Measurements from ENCODE around the gene CGA. TPM values are rescaled to one million over a fixed set of nuclear protein-coding genes. Genes with fewer than 3 reads are reported as not detected.

CGA gene
- total RNA-seq, 2 donors from 2014 or later: not detected

- H3K27me3 ChIP-seq (replicated peaks; ENCODE audit: insufficient read depth): no peaks in the 10 kb centered on the region
- H3K9me3 ChIP-seq: no peaks in the 10 kb centered on the region
- no peak for DNase-seq (ENCODE audit: low spot score)
- H3K36me3 ChIP-seq: no peaks in the 10 kb centered on the region
- no peak for TF ChIP-seq CTCF (IDR thresholded peaks at IDR 0.05)
- no peak for ATAC-seq (ENCODE audit: insufficient number of reproducible peaks, low FRiP score, low read depth)
- H3K4me1 ChIP-seq (ENCODE audit: control insufficient read depth in 1 of 2, low read depth in 2 of 2): no peaks in the 10 kb centered on the region
- no peak overlapping the region for H3K4me3 ChIP-seq
- no peak overlapping the region for H3K27ac ChIP-seq
Measured at GRCh38 chr6:87110636-87111035, 15.7 kb upstream of the CGA start.

GRCh38 chr6:87105823-87106222 is 10.9 kb upstream of the CGA start:
- Histone ChIP-seq H3K36me3 (no peaks in the 10 kb centered on the region), H3K27ac (no peak overlapping the region), H3K9me3 (no peaks in the 10 kb centered on the region), H3K4me1 (ENCODE audit: control insufficient read depth in 1 of 2, low read depth in 2 of 2) (no peaks in the 10 kb centered on the region), H3K27me3 (replicated peaks; ENCODE audit: insufficient read depth) (no peaks in the 10 kb centered on the region), H3K4me3 (no peak overlapping the region)
- TF ChIP-seq CTCF (IDR thresholded peaks at IDR 0.05): no peak
- ATAC-seq (ENCODE audit: insufficient number of reproducible peaks, low FRiP score, low read depth): no peak
- no peak for DNase-seq (ENCODE audit: low spot score)

- ATAC-seq (ENCODE audit: insufficient number of reproducible peaks, low FRiP score, low read depth): no peak
- no peak for DNase-seq (ENCODE audit: low spot score)
- no peaks in the 10 kb centered on the region for H3K9me3 ChIP-seq
- H3K36me3 ChIP-seq: no peaks in the 10 kb centered on the region
- no peak overlapping the region for H3K27ac ChIP-seq
- no peak overlapping the region for H3K4me3 ChIP-seq
- H3K4me1 ChIP-seq (ENCODE audit: control insufficient read depth in 1 of 2, low read depth in 2 of 2): no peaks in the 10 kb centered on the region
- H3K27me3 ChIP-seq (replicated peaks; ENCODE audit: insufficient read depth): no peaks in the 10 kb centered on the region
- no peak for TF ChIP-seq CTCF (IDR thresholded peaks at IDR 0.05)
Measured at GRCh38 chr6:87104667-87105066, 9.8 kb upstream of the CGA start.

GRCh38 chr6:87103977-87104601 is 9.2 kb upstream of the CGA start:
- DNase-seq (ENCODE audit: low spot score) (no peak), ATAC-seq (ENCODE audit: insufficient number of reproducible peaks, low FRiP score, low read depth) (no peak)
- TF ChIP-seq CTCF (IDR thresholded peaks at IDR 0.05): no peak
- H3K9me3 ChIP-seq: no peaks in the 10 kb centered on the region
- no peaks in the 10 kb centered on the region for H3K36me3 ChIP-seq
- no peaks in the 10 kb centered on the region for H3K27me3 ChIP-seq (replicated peaks; ENCODE audit: insufficient read depth)
- H3K4me3 ChIP-seq: no peak overlapping the region
- no peak overlapping the region for H3K27ac ChIP-seq
- H3K4me1 ChIP-seq (ENCODE audit: control insufficient read depth in 1 of 2, low read depth in 2 of 2): no peaks in the 10 kb centered on the region

GRCh38 chr6:87102151-87102621 is 7.3 kb upstream of the CGA start:
- no peaks in the 10 kb centered on the region for H3K27me3 ChIP-seq (replicated peaks; ENCODE audit: insufficient read depth)
- no peak overlapping the region for H3K27ac ChIP-seq
- ATAC-seq (ENCODE audit: insufficient number of reproducible peaks, low FRiP score, low read depth): no peak
- no peaks in the 10 kb centered on the region for H3K4me1 ChIP-seq (ENCODE audit: control insufficient read depth in 1 of 2, low read depth in 2 of 2)
- no peak for TF ChIP-seq CTCF (IDR thresholded peaks at IDR 0.05)
- H3K4me3 ChIP-seq: no peak overlapping the region
- H3K9me3 ChIP-seq: no peaks in the 10 kb centered on the region
- no peaks in the 10 kb centered on the region for H3K36me3 ChIP-seq
- DNase-seq (ENCODE audit: low spot score): no peak
